BE2C (cell line): ENCODE data around the gene CDC6.

Experiments used
- DNase-seq: peaks from one replicate; pipeline ENCODE4 v3.0.0-alpha.2; 2020
- H3K27me3 ChIP-seq: fragments of 250-450 bp; sonication (Bioruptor Pico); 2 replicates; pipeline ENCODE4 v1.5.1; 2020; ENCODE audit warnings: mild to moderate bottlenecking
- H3K36me3 ChIP-seq: fragments of 250-450 bp; sonication (Bioruptor Pico); 2 replicates; pipeline ENCODE4 v1.5.1; 2020; ENCODE audit warnings: mild to moderate bottlenecking
- H3K4me1 ChIP-seq: fragments of 250-450 bp; sonication (Bioruptor Pico); 2 replicates; pipeline ENCODE4 v1.5.1; 2020
- H3K4me3 ChIP-seq: 2 replicates; pipeline ENCODE4 v1.5.1; 2011; ENCODE audit warnings: low read depth, low read length
- H3K9me3 ChIP-seq: fragments of 250-450 bp; sonication (Bioruptor Pico); 2 replicates; pipeline ENCODE4 v1.5.1; 2020
- TF ChIP-seq, protein P1 (sequence below): IDR thresholded peaks from 2 replicates; pipeline ENCODE4 v1.5.1; 2012; ENCODE audit warnings: mild to moderate bottlenecking, low read depth, low read length

The CDC6 gene

DNA sequence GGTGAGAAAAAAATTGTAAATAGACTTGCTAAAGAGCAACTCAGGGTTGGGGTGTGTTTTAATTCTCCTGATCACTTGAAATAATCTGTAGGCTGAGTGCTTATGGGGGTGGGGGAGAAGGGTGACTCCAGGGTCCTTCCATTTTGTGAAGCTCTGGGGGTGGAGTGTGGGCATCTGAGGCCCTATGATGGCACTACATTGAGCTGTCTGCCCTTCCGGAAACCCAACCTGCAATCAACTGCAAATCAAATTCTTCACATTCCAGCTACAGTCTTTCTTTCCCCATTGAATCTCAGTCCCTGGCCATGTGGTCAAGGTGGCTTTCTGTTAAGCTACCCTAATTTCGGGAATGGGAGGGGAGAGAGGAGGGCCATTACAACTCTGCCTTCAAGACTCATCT, 6.0 kb upstream of the CDC6 start:
- no peak overlapping the region for H3K4me3 ChIP-seq
- no peak for DNase-seq
- TF ChIP-seq, protein P1, sequence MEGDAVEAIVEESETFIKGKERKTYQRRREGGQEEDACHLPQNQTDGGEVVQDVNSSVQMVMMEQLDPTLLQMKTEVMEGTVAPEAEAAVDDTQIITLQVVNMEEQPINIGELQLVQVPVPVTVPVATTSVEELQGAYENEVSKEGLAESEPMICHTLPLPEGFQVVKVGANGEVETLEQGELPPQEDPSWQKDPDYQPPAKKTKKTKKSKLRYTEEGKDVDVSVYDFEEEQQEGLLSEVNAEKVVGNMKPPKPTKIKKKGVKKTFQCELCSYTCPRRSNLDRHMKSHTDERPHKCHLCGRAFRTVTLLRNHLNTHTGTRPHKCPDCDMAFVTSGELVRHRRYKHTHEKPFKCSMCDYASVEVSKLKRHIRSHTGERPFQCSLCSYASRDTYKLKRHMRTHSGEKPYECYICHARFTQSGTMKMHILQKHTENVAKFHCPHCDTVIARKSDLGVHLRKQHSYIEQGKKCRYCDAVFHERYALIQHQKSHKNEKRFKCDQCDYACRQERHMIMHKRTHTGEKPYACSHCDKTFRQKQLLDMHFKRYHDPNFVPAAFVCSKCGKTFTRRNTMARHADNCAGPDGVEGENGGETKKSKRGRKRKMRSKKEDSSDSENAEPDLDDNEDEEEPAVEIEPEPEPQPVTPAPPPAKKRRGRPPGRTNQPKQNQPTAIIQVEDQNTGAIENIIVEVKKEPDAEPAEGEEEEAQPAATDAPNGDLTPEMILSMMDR: no peak
- no peaks in the 10 kb centered on the region for H3K27me3 ChIP-seq
- H3K36me3 ChIP-seq: peaks cover 20% of the 10 kb centered on the region
- no peaks in the 10 kb centered on the region for H3K9me3 ChIP-seq
- no peaks in the 10 kb centered on the region for H3K4me1 ChIP-seq

DNA sequence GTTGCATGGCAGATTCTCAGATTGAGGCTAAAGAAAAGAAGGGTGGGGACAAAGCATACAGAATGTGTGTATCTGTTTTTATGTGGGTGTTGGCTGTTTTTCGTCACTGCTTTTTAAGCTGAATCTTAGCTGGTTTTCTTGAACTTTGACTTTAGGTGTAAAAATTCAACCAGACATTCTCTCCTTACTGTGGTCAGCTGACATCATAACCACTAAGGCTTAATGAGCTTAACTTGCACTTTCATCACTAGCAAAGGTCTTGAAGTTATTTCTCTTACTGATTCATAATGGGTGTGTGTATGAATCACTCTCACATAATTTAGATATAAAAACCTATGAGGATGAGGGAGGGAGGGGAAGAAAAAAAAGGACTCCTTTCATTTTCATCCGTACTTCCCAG, 4.0 kb upstream of the CDC6 start:
- H3K9me3 ChIP-seq: no peaks in the 10 kb centered on the region
- H3K4me3 ChIP-seq: no peak overlapping the region
- H3K36me3 ChIP-seq: peaks cover 12% of the 10 kb centered on the region
- H3K4me1 ChIP-seq: no peaks in the 10 kb centered on the region
- no peaks in the 10 kb centered on the region for H3K27me3 ChIP-seq
- no peak for DNase-seq
- TF ChIP-seq, protein P1: no peak

DNA sequence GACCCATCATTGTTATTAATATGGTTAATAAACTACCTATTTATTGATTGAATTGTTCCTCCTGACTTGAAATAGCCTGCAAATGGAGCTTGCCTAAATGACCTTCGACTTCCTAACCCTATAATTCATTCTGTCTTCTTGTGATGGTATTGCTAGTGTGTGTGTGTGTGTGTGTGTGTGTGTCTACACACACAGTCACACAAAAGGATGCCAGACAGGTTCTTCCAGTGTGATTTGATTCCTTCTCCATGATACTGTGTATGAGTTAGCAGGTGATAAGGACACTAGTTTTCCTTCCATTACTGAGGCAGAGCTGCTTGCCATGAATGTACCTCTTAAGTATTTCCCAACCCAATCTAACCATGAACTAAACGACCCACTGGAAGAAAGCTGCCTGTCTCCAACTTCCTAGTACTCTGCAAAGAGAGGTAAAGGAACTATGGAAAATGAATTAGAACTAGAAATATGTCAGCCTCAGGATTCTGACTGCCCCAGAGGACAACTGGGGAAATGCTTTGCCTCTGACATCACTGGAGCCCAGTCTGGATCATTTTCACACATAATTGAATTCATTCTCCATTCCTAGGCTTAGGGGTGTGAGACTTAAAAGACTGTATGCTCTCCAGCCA, 3.5 kb upstream of the CDC6 start:
- Histone ChIP-seq H3K36me3 (peaks cover 7% of the 10 kb centered on the region), H3K27me3 (no peaks in the 10 kb centered on the region), H3K4me1 (no peaks in the 10 kb centered on the region), H3K4me3 (no peak overlapping the region), H3K9me3 (no peaks in the 10 kb centered on the region)
- TF ChIP-seq, protein P1: 0 out of 2 replicates have a peak, but pooled peaks have one; percentile 14
- DNase-seq: no peak

DNA sequence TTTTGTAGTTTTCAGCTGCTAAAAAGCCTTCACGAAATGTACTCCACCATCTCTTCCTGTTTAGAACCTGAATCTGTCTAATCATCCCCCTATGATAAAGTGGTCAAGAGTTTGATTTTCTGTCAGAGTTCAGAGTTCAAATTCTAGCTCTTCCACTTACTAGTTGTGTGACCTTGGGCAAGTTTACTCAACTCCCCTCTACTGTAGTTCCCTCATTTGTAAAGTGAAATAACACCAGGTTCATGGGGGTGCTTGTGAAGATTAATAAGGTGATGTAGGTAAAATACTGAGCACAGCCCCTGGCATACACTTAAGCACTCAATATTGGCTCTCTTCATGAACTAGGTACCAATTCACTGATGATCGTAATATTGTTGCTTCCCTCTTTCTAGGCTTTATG, 1.2 kb upstream of the CDC6 start:
- Histone ChIP-seq H3K4me1 (no peaks in the 10 kb centered on the region), H3K36me3 (peaks cover 9% of the 10 kb centered on the region), H3K4me3 (no peak overlapping the region), H3K27me3 (no peaks in the 10 kb centered on the region), H3K9me3 (no peaks in the 10 kb centered on the region)
- TF ChIP-seq, protein P1: no peak
- no peak for DNase-seq

DNA sequence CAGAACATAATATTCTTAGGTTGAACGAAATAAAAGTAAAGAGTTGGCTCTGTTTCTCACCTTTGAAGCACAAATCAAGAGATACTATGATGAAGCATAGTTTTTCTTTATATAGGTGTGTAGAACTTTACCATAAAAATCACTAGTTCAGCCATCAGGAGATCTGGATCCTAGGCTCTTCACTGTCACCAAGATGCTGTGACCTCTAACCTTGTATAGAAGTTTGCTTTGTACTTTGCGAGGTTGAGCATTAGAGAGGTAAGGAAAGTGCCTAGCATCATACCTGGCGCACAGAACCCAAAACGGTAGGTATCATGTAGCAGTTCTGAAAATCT, 553 bp upstream of the CDC6 start:
- peaks cover 16% of the 10 kb centered on the region for H3K36me3 ChIP-seq
- H3K4me3 ChIP-seq: peak overlapping the region; percentile 38
- no peaks in the 10 kb centered on the region for H3K9me3 ChIP-seq
- TF ChIP-seq, protein P1: no peak
- no peaks in the 10 kb centered on the region for H3K27me3 ChIP-seq
- no peaks in the 10 kb centered on the region for H3K4me1 ChIP-seq
- no peak for DNase-seq

DNA sequence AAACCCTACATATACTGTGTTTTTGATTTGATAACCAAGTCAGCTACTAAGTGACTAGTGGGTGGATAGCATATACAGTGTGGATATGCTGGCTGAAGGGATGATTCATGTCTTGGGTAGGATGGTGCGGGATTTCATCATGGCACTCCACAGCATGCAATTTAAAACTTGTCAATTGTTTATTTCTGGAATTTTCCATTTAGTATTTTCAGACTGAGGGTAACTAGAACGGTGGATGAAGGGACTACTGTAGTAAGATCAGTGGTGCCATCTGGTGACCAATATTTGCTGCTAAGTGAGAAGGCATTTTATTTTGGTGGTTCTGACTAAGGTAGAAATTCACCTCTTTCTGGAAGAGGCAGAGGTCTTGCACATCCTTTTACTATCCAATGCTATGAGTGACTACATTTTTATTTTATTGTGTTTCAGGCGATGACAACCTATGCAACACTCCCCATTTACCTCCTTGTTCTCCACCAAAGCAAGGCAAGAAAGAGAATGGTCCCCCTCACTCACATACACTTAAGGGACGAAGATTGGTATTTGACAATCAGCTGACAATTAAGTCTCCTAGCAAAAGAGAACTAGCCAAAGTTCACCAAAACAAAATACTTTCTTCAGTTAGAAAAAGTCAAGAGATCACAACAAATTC, 3.1 kb downstream of the CDC6 start:
- Histone ChIP-seq H3K9me3 (no peaks in the 10 kb centered on the region), H3K4me1 (no peaks in the 10 kb centered on the region), H3K4me3 (no peak overlapping the region), H3K27me3 (no peaks in the 10 kb centered on the region), H3K36me3 (peaks cover 50% of the 10 kb centered on the region)
- TF ChIP-seq, protein P1: peak; percentile 75
- peak; percentile 74 for DNase-seq
